Ramos (cell line): ENCODE data around the gene STX8.
"Not testable (repeated sequence)": the region's sequence is repeated elsewhere in the genome, so short reads cannot be mapped to it uniquely, and the experiment has no call there.

ENCODE experiments used
- in situ Hi-C: fragments of 300-500 bp; cut with MboI; formaldehyde crosslinking; loops from one replicate; pipeline ENCODE4 v1.14.3; 2022; ENCODE audit warnings: low sequenced_read_pairs; ENCODE audit not compliant: unreplicated experiment

Gene STX8

DNA sequence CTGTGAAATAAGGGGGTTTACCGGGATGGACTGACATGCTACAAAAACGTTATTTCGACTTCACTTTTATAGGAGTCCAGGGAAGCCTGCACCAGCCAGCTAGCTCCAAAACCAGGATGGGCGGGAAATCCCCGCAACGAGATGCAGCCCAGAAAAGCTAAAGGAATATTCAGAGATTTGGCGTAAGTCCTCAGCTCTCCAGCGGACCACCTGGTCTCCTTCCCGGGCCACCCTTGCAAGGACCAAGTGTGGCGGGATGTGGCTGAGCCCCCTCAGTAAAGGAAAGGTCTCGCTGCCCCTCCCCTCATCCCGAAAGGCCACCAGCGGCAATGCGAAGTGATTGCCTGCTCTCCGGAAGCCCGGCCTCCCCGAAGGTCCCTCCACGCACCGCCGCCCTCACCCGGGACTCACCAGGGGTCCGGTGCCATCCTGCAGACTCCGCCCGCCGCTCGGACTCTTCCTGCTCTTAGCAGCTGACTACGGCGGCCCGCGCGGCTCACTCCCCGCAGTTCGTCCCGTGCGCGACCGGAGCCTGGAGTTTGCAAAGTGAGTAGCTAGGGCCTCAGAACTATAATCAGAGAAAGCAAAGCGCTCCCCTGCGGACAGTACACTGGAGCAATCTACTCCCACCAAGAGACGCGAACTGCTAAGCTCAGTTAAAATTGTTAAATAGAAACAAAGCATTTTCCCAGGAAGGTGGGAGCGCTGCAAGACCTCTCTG, at the start of gene STX8:
STX8 (minus strand) TSS at position 440 of the 721 bp plus-strand sequence; CDS start at position 428, 12 bp downstream.
- in situ Hi-C loops: no loop called here

- in situ Hi-C loops: no loop called here
Measured at GRCh38 chr17:9622961-9623360, 47.3 kb upstream of the STX8 start.

DNA sequence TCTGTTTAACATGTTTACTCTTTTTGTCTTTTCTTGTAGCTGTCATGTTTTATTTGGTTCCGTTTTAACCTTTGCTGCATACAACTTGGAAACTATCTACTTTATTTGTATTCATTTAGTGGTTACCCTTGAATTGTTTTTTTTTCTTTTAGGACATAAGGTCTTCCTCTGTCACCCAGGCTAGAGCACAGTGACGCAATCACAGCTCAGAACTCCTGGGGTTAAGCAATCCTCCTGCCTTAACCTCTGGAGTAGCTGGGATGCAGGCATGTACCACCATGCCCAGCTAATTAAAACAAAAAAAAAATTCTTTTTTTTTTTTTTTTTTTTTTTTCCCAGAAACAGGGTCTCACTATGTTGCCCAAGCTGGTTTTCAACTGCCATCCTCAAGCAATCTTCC, 39.9 kb upstream of the STX8 start:
- in situ Hi-C loops: no loop called here

DNA sequence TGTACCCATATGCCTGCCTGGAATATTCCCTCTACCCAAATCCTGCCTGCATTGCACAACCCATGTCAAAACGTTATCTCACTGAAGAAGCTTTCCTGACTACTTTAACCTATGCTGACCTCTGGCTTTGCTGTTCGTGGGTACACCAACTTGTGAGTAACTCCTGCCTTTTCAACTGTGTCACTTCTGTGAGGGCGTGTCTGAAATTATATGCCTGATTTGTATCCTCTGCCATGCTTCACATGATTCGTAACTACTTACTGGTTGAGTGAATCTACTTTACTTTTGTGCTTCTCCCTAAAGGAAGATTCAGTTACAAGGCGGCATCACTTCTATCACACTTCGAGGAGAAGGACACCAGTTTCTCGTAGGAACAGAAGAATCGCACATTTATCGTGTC, 36.4 kb upstream of the STX8 start:
- in situ Hi-C loops: no loop called here

DNA sequence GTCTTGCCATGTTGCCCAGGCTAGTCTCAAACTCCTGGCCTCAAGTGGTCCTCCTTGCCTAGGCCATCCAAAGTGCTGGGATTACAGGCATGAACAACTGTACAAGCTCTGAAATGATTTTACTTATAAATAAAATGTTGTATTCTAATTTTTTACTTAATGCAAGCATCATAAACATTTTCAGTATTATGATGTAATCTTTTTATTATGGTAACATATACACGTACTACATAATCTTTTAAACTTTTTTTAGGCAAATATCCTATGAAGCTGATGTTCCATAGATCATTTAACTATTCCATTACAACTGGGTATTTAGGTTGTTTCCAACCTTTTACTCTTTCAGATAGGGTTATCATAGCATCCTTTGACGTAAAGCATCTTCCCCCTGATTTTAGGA, 35.9 kb upstream of the STX8 start:
- in situ Hi-C loops: no loop called here

- in situ Hi-C loops: not testable (repeated sequence)
Measured at GRCh38 chr17:9607058-9607457, 31.4 kb upstream of the STX8 start.

GRCh38 chr17:9606453-9606852, 30.8 kb upstream of the STX8 start:
- in situ Hi-C loops: no loop called here

DNA sequence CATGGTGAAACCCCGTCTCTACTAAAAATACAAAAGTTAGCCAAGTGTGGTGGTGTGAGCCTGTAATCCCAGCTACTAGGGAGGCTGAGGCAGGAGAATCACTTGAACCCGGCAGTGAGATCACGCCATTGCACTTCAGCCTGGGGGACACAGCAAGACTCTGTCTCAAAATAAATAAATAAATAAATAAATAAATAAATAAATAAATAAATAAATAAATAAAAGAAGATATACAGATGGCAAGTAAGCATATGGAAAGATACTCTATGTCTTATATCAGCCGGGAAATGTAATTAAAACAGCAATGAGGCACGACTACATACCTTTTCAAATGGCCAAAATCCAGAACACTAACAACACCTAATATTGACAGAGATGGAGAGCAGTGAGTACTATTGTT, 29.0 kb upstream of the STX8 start:
- in situ Hi-C loops: not testable (repeated sequence)

DNA sequence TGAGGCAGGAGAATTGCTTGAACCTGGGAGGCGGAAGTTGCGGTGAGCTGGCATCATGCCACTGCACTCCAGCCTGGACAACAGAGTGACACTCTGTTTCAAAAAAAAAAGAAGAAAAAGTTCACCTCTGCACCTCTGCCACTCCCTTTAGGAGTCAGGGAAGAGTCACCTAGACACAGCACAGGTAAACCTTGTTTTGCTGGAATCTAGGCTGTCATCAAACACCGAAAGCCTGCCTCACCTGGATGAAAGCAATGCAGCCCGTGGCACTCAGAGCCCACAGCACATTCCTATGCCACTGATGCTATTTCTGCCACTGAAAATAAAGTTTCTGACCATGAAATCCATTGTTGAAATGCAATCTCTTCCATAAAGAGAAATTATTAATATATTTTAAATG, 23.0 kb upstream of the STX8 start:
- in situ Hi-C loops: no loop called here

DNA sequence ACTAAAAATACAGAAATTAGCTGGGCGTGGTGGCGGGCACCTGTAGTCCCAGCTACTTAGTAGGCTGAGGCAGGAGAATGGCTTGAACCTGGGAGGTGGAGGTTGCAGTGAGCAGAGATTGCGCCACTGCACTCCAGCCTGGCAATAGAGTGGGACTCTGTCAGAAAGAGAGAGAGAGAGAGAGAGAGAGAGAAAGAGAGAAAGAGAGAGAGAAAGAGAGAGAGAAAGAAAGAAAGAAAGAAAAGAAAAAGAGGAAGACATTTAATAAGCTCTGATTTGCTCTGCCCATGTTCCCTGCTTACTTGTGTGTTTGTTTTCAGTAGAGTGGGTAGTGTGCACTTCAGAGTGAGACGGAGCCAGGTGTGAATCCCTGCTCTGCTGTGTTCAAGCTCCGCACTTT, 22.0 kb upstream of the STX8 start:
- in situ Hi-C loops: not testable (repeated sequence)

DNA sequence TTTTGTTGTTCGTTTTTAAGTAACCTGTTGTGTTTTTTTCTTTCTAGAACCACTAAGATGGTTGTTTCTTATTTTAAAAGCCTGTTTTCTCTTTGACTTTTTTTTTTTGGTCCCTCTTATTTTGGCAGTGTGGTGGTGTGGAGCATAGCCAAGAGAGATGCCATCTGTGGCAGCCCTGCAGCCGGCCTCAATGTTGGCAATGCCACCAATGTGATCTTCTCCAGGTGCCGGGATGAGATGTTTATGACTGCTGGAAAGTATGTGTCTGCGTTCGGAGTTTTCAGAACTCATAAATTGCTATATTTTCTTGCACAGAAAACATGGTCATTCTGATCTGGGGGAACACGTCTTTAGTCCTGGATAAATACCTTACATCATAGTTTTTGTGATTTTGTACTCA, 18.4 kb upstream of the STX8 start:
- in situ Hi-C loops: no loop called here

GRCh38 chr17:9587969-9588656, 12.5 kb upstream of the STX8 start:
- in situ Hi-C loops: no loop called here

DNA sequence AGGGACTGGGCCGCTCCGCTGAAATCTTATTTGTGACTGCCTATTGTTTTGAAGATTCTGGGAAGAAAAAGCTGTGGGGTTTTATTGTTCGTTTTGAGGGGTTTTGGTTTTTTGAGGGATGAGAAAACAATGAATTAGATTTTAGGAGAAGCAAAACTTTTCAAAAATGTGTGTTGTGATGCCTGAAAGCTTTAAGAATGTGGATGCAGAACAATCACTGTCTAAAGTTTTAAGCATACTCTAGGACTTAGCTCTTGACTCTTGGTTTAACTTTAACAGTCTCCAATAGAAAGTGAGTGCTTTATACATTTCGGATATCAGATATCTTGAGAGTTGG, 1.7 kb upstream of the STX8 start:
- in situ Hi-C loops: no loop called here

DNA sequence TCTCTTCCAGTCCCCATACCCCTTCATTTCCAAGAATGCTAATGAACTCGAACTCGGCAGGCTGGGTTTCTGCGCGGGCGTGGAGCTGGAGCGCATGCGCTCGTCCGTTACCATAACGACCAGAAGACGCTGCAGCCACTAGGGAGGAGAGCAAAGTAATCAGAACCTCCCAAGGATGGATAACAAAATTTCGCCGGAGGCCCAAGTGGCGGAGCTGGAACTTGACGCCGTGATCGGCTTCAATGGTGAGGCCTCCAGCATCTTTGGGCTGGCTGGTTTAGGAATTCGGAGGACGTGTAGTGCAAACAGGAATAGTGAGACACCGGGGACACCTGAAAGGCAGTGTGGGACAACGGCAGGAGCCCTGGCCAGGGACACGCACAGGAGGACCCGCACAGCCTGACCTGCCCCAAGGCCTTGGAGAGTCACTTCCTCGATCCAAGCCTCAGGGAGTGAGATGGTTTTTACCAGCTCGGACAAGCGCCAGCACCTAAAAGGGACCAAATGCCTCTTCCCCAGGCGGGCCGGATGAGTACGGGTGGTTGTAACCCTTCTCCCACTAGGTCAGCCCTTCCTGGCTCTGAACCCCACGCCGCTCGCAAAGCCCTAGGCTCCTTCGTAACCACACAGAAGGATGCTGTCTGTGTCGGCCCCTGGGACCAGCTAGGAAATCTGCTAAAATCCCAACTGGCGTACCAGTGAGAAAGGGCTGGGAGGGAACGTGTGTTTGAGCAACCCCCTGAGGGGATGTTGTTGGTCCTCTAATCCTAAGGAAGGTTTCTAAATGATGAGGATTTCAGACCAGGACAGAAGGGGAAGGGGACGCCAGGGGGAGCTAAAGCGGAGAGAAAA, 1.1 kb upstream of the STX8 start, which contains the start of gene CFAP52:
CFAP52 (plus strand) TSS at position 122 of the 852 bp plus-strand sequence; CDS start at position 176, 54 bp downstream.
- in situ Hi-C loops: no loop called here

DNA sequence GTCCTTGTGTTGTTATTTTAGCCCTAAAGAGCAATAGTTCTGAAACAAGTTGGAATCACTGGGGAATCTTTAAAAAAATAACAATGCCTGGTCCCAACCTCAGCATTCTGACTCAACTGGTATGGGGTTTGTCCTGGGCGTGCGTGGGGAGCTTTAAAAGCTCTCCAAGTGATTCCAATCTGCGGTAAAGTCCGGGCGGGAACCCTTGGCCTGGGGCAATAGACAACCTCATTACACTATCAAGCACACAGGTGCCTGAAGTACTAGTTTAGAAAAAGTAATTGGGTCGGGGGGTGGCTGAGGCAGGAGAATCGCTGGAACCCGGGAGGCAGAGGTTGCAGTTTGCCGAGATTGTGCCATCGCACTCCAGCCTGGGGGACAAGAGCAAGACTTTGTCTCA, 4.4 kb downstream of the STX8 start:
- in situ Hi-C loops: no loop called here

DNA sequence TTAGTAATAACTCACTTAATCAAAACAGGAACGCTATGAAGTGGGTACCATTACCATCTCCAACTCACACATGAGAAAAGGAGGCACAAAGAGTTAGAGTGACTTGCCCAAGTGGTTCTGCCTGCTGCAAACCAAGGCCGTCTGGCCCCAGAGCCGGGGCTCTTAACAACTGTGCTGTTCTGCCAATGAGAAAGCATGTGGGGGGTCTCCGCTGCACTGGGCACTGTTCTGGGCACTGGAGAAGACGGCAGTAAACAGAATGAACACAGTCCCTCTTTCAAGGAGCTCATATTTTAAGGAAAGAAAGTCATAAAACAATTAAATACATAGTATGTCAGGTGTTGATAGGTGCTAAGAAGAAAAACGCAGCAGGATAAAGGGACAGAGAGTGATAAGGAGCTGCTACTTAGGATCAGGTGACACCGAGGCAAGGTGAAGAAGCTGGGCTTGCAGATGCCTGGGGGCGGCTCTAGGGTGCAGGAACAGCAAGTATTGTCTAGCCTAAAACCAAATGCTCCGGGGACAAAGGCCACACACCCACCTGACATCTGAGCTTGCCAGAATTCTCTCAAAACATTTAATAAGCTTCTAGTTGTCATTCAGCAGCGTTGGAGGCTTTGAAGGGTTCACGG, 6.5 kb downstream of the STX8 start:
- in situ Hi-C loops: no loop called here

DNA sequence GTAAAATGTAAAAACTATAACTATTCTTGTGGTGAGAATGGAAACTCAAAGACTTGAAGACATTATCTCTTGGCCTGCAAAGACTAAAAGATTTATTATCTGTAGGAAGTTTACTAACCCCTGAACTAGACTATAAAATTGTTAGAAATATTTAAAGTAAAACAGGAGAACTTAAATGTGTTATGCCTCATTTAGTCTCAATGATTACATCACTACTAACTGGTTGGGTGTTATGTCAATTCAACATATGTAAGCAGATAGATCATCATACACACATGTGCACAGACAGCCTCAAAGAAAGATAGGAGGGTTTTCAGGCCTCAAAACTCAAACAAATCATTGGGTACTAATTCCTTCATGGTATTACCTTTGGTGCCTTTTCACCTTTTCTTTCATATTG, 7.6 kb downstream of the STX8 start:
- in situ Hi-C loops: no loop called here

DNA sequence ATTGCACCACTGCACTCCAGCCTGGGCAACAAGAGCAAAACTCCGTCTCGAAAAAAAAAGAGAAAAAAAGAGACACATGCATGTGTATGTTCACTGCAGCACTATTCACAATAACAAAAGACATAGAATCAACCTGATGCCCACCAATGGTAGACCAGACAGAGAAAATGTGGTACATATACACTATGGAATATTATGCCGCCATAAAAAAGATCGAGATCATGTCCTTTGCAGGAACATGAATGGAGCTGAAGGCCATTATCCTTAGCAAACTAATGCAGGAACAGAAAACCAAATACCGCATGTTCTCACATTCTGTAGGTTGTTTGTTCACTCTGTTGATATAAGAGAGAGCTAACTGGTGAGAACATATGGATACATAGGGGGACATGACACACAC, 8.9 kb downstream of the STX8 start:
- in situ Hi-C loops: not testable (repeated sequence)

GRCh38 chr17:9566067-9566466, 9.6 kb downstream of the STX8 start:
- in situ Hi-C loops: no loop called here

DNA sequence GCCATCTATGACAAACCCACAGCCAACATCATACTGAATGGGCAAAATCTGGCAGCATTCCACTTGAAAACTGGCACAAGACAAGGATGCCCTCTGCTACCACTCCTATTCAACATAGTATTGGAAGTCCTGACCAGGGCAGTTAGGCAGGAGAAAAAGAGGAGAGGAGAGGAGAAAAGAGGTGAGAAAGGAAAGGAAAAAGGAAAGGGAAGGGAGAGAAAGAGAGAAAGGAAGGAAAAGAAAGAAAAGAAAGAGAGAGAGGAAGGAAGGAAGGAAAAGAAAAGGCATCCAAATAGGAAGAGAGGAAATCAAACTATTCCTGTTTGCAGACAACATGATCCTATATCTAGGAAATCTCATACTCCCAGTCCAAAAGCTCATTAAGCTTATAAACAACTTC, 11.5 kb downstream of the STX8 start:
- in situ Hi-C loops: no loop called here

GRCh38 chr17:9557857-9558256, 17.8 kb downstream of the STX8 start:
- in situ Hi-C loops: no loop called here
